Measurements from ENCODE around the gene DVL1. TPM values are rescaled to one million over a fixed set of nuclear protein-coding genes. Genes with fewer than 3 reads are reported as not detected.

Gene DVL1
- total and polyA plus RNA-seq, 2 of the 13 experiments (the other 11 are each of a cell fraction or from before 2014, with no cell fraction given), result 30.8 to 60.4 TPM

- TF ChIP-seq, protein P1, sequence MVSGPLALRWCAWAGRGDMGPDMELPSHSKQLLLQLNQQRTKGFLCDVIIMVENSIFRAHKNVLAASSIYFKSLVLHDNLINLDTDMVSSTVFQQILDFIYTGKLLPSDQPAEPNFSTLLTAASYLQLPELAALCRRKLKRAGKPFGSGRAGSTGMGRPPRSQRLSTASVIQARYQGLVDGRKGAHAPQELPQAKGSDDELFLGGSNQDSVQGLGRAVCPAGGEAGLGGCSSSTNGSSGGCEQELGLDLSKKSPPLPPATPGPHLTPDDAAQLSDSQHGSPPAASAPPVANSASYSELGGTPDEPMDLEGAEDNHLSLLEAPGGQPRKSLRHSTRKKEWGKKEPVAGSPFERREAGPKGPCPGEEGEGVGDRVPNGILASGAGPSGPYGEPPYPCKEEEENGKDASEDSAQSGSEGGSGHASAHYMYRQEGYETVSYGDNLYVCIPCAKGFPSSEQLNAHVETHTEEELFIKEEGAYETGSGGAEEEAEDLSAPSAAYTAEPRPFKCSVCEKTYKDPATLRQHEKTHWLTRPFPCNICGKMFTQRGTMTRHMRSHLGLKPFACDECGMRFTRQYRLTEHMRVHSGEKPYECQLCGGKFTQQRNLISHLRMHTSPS (CRISPR knock-in tag; IDR thresholded peaks at IDR 0.05; ENCODE audit: low read depth), result no peak
- TF ChIP-seq POLR2AphosphoS2 (IDR thresholded peaks at IDR 0.05; ENCODE audit: low read depth, low read length) (no peak), ZBTB14 (CRISPR knock-in tag; IDR thresholded peaks at IDR 0.05) (no peak), NCOA5 (CRISPR knock-in tag; IDR thresholded peaks at IDR 0.05) (no peak), ZNF580 (CRISPR knock-in tag; IDR thresholded peaks at IDR 0.05; ENCODE audit: borderline replicate concordance, low read depth) (no peak), RFX1 (IDR thresholded peaks at IDR 0.05) (no peak), SIX4 (CRISPR knock-in tag; IDR thresholded peaks at IDR 0.05) (no peak), RELA (CRISPR knock-in tag; IDR thresholded peaks at IDR 0.05) (no peak), TARDBP (CRISPR knock-in tag; IDR thresholded peaks at IDR 0.05) (no peak), RBAK (CRISPR knock-in tag; IDR thresholded peaks at IDR 0.05) (no peak), ZNF761 (CRISPR knock-in tag; conservative IDR thresholded peaks at IDR 0.05) (no peak), NKX3-1 (CRISPR knock-in tag; IDR thresholded peaks at IDR 0.05) (0 out of 2 replicates have a peak, but pooled peaks have one; percentile 23), ZFP41 (CRISPR knock-in tag; IDR thresholded peaks at IDR 0.05; ENCODE audit: borderline replicate concordance) (0 out of 2 replicates have a peak, but pooled peaks have one; percentile 4), IRF2 (CRISPR knock-in tag; IDR thresholded peaks at IDR 0.05) (no peak), NFKB2 (CRISPR knock-in tag; IDR thresholded peaks at IDR 0.05; ENCODE audit: borderline replicate concordance) (peak; percentile 78; the same call in 1 of the 2 replicates), ZXDC (CRISPR knock-in tag; IDR thresholded peaks at IDR 0.05) (no peak), MED1 (CRISPR knock-in tag; IDR thresholded peaks at IDR 0.05) (peak; percentile 30; the same call in 1 of the 2 replicates), ZNF234 (CRISPR knock-in tag; conservative IDR thresholded peaks at IDR 0.05) (no peak), ZZZ3 (CRISPR knock-in tag; IDR thresholded peaks at IDR 0.05; ENCODE audit: borderline replicate concordance) (no peak), HCFC1 (IDR thresholded peaks at IDR 0.05; ENCODE audit: low read depth, low read length) (no peak)
- TF ChIP-seq, protein P2, sequence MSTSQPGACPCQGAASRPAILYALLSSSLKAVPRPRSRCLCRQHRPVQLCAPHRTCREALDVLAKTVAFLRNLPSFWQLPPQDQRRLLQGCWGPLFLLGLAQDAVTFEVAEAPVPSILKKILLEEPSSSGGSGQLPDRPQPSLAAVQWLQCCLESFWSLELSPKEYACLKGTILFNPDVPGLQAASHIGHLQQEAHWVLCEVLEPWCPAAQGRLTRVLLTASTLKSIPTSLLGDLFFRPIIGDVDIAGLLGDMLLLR (CRISPR knock-in tag; IDR thresholded peaks at IDR 0.05), result no peak
- TF ChIP-seq, protein P3, sequence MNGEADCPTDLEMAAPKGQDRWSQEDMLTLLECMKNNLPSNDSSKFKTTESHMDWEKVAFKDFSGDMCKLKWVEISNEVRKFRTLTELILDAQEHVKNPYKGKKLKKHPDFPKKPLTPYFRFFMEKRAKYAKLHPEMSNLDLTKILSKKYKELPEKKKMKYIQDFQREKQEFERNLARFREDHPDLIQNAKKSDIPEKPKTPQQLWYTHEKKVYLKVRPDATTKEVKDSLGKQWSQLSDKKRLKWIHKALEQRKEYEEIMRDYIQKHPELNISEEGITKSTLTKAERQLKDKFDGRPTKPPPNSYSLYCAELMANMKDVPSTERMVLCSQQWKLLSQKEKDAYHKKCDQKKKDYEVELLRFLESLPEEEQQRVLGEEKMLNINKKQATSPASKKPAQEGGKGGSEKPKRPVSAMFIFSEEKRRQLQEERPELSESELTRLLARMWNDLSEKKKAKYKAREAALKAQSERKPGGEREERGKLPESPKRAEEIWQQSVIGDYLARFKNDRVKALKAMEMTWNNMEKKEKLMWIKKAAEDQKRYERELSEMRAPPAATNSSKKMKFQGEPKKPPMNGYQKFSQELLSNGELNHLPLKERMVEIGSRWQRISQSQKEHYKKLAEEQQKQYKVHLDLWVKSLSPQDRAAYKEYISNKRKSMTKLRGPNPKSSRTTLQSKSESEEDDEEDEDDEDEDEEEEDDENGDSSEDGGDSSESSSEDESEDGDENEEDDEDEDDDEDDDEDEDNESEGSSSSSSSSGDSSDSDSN (CRISPR knock-in tag; IDR thresholded peaks at IDR 0.05), result peak; percentile 45; the same call in 1 of the 2 replicates
Observed at GRCh38 chr1:1305300-1306069, 43.7 kb downstream of the DVL1 start (continued).

All from HepG2 (cell line).